Parathyroid adenoma (tissue), 2 donors: Measurements from ENCODE around the gene NDUFS6.

Experiments used
- H2AFZ ChIP-seq: fragments of 300-600 bp; sonication (generic); one replicate; pipeline ENCODE4 v1.7.0; 2017; ENCODE audit warnings: antibody characterized with exemption, mild to moderate bottlenecking
- H3K27ac ChIP-seq: fragments of 300-600 bp; sonication (generic); one replicate; pipeline ENCODE4 v1.7.0; 2017
- H3K27me3 ChIP-seq: fragments of 300-600 bp; sonication (generic); one replicate; pipeline ENCODE4 v1.7.0; 2017; ENCODE audit warnings: low read length; ENCODE audit not compliant: control insufficient read depth, insufficient read depth
- H3K36me3 ChIP-seq: fragments of 300-600 bp; sonication (generic); one replicate; pipeline ENCODE4 v1.7.0; 2017; ENCODE audit warnings: low read length; ENCODE audit not compliant: control insufficient read depth, insufficient read depth
- H3K4me1 ChIP-seq: fragments of 300-600 bp; sonication (generic); one replicate; pipeline ENCODE4 v1.7.0; 2017; ENCODE audit warnings: control low read depth
- H3K4me2 ChIP-seq: fragments of 300-600 bp; sonication (generic); one replicate; pipeline ENCODE4 v1.7.0; 2017; ENCODE audit warnings: low read length
- H3K4me3 ChIP-seq: fragments of 300-600 bp; sonication (generic); one replicate; pipeline ENCODE4 v1.7.0; 2017; ENCODE audit warnings: low read depth, low read length
- H3K79me2 ChIP-seq: fragments of 300-600 bp; sonication (generic); one replicate; pipeline ENCODE4 v1.7.0; 2017; ENCODE audit warnings: control low read depth
- H3K9ac ChIP-seq: fragments of 300-600 bp; sonication (generic); one replicate; pipeline ENCODE4 v1.7.0; 2017; ENCODE audit warnings: mild to moderate bottlenecking
- H3K9me3 ChIP-seq: fragments of 300-600 bp; sonication (generic); one replicate; pipeline ENCODE4 v1.7.0; 2017; ENCODE audit warnings: low read length; ENCODE audit not compliant: control insufficient read depth
- CTCF ChIP-seq: fragments of 300-600 bp; sonication (generic); IDR thresholded peaks from one replicate; pipeline ENCODE4 v1.7.0; 2017; ENCODE audit warnings: antibody characterized with exemption, mild to moderate bottlenecking
- donor health status: primary hyperparathyroidism.

The NDUFS6 gene

GRCh38 chr5:1791176-1791575 is 10.0 kb upstream of the NDUFS6 start:
- no peaks in the 10 kb centered on the region for H3K79me2 ChIP-seq
- H3K9me3 ChIP-seq = no peaks in the 10 kb centered on the region
- H3K9ac ChIP-seq = no peak overlapping the region
- H3K36me3 ChIP-seq = no peaks in the 10 kb centered on the region
- no peak overlapping the region for H3K27ac ChIP-seq
- H3K4me2 ChIP-seq = no peak overlapping the region
- H2AFZ ChIP-seq = no peak overlapping the region
- no peak overlapping the region for H3K4me3 ChIP-seq
- no peaks in the 10 kb centered on the region for H3K4me1 ChIP-seq
- no peak for TF ChIP-seq CTCF
- no peaks in the 10 kb centered on the region for H3K27me3 ChIP-seq

GRCh38 chr5:1792842-1793266 is 8.4 kb upstream of the NDUFS6 start:
- H3K27me3 ChIP-seq = no peaks in the 10 kb centered on the region
- H3K27ac ChIP-seq = no peak overlapping the region
- H3K79me2 ChIP-seq = no peaks in the 10 kb centered on the region
- H3K4me3 ChIP-seq = no peak overlapping the region
- TF ChIP-seq CTCF = no peak
- no peak overlapping the region for H3K9ac ChIP-seq
- no peak overlapping the region for H3K4me2 ChIP-seq
- no peaks in the 10 kb centered on the region for H3K4me1 ChIP-seq
- no peaks in the 10 kb centered on the region for H3K9me3 ChIP-seq
- no peaks in the 10 kb centered on the region for H3K36me3 ChIP-seq
- H2AFZ ChIP-seq = no peak overlapping the region

GRCh38 chr5:1793301-1793740 is 7.9 kb upstream of the NDUFS6 start:
- Histone ChIP-seq H2AFZ (no peak overlapping the region), H3K9me3 (no peaks in the 10 kb centered on the region), H3K4me2 (no peak overlapping the region), H3K4me3 (no peak overlapping the region), H3K79me2 (peaks cover 2% of the 10 kb centered on the region), H3K27me3 (no peaks in the 10 kb centered on the region), H3K36me3 (no peaks in the 10 kb centered on the region), H3K27ac (no peak overlapping the region), H3K4me1 (no peaks in the 10 kb centered on the region), H3K9ac (no peak overlapping the region)
- TF ChIP-seq CTCF = no peak

- Histone ChIP-seq H3K36me3 (no peaks in the 10 kb centered on the region), H3K27ac (no peak overlapping the region), H3K4me2 (no peak overlapping the region), H3K79me2 (peaks cover 2% of the 10 kb centered on the region), H3K27me3 (no peaks in the 10 kb centered on the region), H2AFZ (no peak overlapping the region), H3K4me1 (no peaks in the 10 kb centered on the region), H3K9ac (no peak overlapping the region), H3K4me3 (no peak overlapping the region), H3K9me3 (no peaks in the 10 kb centered on the region)
- no peak for TF ChIP-seq CTCF
These were observed 7.0 kb upstream of the NDUFS6 start for GRCh38 chr5:1793966-1794900.

GRCh38 chr5:1794901-1795290 is 6.3 kb upstream of the NDUFS6 start:
- Histone ChIP-seq H3K4me1 (no peaks in the 10 kb centered on the region), H3K9me3 (no peaks in the 10 kb centered on the region), H3K36me3 (no peaks in the 10 kb centered on the region), H3K79me2 (peaks cover 2% of the 10 kb centered on the region), H3K27me3 (no peaks in the 10 kb centered on the region), H2AFZ (no peak overlapping the region), H3K27ac (no peak overlapping the region), H3K4me3 (no peak overlapping the region), H3K9ac (no peak overlapping the region), H3K4me2 (no peak overlapping the region)
- TF ChIP-seq CTCF = no peak
